ENCODE results near the gene KIF2A.

GRCh38 chr5:62418462-62419076 lies 112.6 kb downstream of the KIF2A start:
- TF ChIP-seq EZH2 (optimal IDR thresholded peaks at IDR 0.05; ENCODE audit: low read depth, low read length): no peak
- no peak for TF ChIP-seq CTCF (IDR thresholded peaks at IDR 0.05; ENCODE audit: low read length)

Data from MM.1S (cell line).